ENCODE results near the gene USP5. TPM values are rescaled to one million over a fixed set of nuclear protein-coding genes. Genes with fewer than 3 reads are reported as not detected.
A peak's percentile ranks its signal among the peaks of the same experiment; 100 is the strongest.

The USP5 gene
- total RNA-seq, 1 experiment from 2014 or later, result 158 TPM

- no peak for TF ChIP-seq STAT6 (CRISPR knock-in tag; conservative IDR thresholded peaks at IDR 0.05; ENCODE audit: low read depth)
- no peak for TF ChIP-seq ATF2 (CRISPR knock-in tag; IDR thresholded peaks at IDR 0.05; ENCODE audit: borderline replicate concordance, low read depth)
- TF ChIP-seq PREB (CRISPR knock-in tag; IDR thresholded peaks at IDR 0.05; ENCODE audit: borderline replicate concordance), result no peak
- TF ChIP-seq NFATC4 (CRISPR knock-in tag; IDR thresholded peaks at IDR 0.05), result no peak
- TF ChIP-seq, protein P1, sequence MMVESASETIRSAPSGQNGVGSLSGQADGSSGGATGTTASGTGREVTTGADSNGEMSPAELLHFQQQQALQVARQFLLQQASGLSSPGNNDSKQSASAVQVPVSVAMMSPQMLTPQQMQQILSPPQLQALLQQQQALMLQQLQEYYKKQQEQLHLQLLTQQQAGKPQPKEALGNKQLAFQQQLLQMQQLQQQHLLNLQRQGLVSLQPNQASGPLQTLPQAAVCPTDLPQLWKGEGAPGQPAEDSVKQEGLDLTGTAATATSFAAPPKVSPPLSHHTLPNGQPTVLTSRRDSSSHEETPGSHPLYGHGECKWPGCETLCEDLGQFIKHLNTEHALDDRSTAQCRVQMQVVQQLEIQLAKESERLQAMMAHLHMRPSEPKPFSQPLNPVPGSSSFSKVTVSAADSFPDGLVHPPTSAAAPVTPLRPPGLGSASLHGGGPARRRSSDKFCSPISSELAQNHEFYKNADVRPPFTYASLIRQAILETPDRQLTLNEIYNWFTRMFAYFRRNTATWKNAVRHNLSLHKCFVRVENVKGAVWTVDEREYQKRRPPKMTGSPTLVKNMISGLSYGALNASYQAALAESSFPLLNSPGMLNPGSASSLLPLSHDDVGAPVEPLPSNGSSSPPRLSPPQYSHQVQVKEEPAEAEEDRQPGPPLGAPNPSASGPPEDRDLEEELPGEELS (CRISPR knock-in tag; IDR thresholded peaks at IDR 0.05), result 0 out of 2 replicates have a peak, but pooled peaks have one; percentile 58
- TF ChIP-seq MXD4 (CRISPR knock-in tag; IDR thresholded peaks at IDR 0.05; ENCODE audit: borderline replicate concordance), result no peak
- TF ChIP-seq TEAD4 (CRISPR knock-in tag; IDR thresholded peaks at IDR 0.05), result no peak
- peak; percentile 96 for TF ChIP-seq USF1 (CRISPR knock-in tag; IDR thresholded peaks at IDR 0.05)
- TF ChIP-seq CDX4 (CRISPR knock-in tag; IDR thresholded peaks at IDR 0.05; ENCODE audit: borderline replicate concordance), result no peak
- TF ChIP-seq, protein P2, sequence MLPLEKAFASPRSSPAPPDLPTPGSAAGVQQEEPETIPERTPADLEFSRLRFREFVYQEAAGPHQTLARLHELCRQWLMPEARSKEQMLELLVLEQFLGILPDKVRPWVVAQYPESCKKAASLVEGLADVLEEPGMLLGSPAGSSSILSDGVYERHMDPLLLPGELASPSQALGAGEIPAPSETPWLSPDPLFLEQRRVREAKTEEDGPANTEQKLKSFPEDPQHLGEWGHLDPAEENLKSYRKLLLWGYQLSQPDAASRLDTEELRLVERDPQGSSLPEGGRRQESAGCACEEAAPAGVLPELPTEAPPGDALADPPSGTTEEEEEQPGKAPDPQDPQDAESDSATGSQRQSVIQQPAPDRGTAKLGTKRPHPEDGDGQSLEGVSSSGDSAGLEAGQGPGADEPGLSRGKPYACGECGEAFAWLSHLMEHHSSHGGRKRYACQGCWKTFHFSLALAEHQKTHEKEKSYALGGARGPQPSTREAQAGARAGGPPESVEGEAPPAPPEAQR (CRISPR knock-in tag; IDR thresholded peaks at IDR 0.05), result no peak
- TF ChIP-seq ZNF423 (CRISPR knock-in tag; IDR thresholded peaks at IDR 0.05), result no peak
- no peak for TF ChIP-seq ESRRA (CRISPR knock-in tag; IDR thresholded peaks at IDR 0.05; ENCODE audit: borderline replicate concordance)
- TF ChIP-seq NR3C1 (CRISPR knock-in tag; conservative IDR thresholded peaks at IDR 0.05; ENCODE audit: low read depth), result no peak
- TF ChIP-seq, protein P3, sequence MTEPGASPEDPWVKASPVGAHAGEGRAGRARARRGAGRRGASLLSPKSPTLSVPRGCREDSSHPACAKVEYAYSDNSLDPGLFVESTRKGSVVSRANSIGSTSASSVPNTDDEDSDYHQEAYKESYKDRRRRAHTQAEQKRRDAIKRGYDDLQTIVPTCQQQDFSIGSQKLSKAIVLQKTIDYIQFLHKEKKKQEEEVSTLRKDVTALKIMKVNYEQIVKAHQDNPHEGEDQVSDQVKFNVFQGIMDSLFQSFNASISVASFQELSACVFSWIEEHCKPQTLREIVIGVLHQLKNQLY (CRISPR knock-in tag; IDR thresholded peaks at IDR 0.05), result no peak
- TF ChIP-seq, protein P4, sequence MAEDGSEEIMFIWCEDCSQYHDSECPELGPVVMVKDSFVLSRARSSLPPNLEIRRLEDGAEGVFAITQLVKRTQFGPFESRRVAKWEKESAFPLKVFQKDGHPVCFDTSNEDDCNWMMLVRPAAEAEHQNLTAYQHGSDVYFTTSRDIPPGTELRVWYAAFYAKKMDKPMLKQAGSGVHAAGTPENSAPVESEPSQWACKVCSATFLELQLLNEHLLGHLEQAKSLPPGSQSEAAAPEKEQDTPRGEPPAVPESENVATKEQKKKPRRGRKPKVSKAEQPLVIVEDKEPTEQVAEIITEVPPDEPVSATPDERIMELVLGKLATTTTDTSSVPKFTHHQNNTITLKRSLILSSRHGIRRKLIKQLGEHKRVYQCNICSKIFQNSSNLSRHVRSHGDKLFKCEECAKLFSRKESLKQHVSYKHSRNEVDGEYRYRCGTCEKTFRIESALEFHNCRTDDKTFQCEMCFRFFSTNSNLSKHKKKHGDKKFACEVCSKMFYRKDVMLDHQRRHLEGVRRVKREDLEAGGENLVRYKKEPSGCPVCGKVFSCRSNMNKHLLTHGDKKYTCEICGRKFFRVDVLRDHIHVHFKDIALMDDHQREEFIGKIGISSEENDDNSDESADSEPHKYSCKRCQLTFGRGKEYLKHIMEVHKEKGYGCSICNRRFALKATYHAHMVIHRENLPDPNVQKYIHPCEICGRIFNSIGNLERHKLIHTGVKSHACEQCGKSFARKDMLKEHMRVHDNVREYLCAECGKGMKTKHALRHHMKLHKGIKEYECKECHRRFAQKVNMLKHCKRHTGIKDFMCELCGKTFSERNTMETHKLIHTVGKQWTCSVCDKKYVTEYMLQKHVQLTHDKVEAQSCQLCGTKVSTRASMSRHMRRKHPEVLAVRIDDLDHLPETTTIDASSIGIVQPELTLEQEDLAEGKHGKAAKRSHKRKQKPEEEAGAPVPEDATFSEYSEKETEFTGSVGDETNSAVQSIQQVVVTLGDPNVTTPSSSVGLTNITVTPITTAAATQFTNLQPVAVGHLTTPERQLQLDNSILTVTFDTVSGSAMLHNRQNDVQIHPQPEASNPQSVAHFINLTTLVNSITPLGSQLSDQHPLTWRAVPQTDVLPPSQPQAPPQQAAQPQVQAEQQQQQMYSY (CRISPR knock-in tag; IDR thresholded peaks at IDR 0.05), result peak; percentile 18
- no peak for TF ChIP-seq ZNF425 (CRISPR knock-in tag; conservative IDR thresholded peaks at IDR 0.05)
- TF ChIP-seq TCF7 (CRISPR knock-in tag; IDR thresholded peaks at IDR 0.05; ENCODE audit: low read depth), result no peak
- TF ChIP-seq IRF2 (CRISPR knock-in tag; IDR thresholded peaks at IDR 0.05; ENCODE audit: borderline replicate concordance, low read depth), result no peak
- TF ChIP-seq JAZF1 (CRISPR knock-in tag; IDR thresholded peaks at IDR 0.05), result no peak
Observed at GRCh38 chr12:6890789-6891645, 39.1 kb downstream of the USP5 start (continued).

All from WTC11 (cell line).